ENCODE data around the gene ZNF213. TPM values are rescaled to one million over a fixed set of nuclear protein-coding genes. Genes with fewer than 3 reads are reported as not detected.
A peak's percentile ranks its signal among the peaks of the same experiment; 100 is the strongest.

ZNF213 gene
- total RNA-seq, 2 experiments from 2014 or later: 1.6 to 2.2 TPM

GRCh38 chr16:3155972-3156371 is 21.1 kb downstream of the ZNF213 start:
- peak overlapping the region; percentile 97 for H3K27ac Mint-ChIP-seq
- H3K36me3 Mint-ChIP-seq (ENCODE audit: low read depth): peaks cover 41% of the 10 kb centered on the region
- Histone ChIP-seq H3K36me3 (ENCODE audit: insufficient read depth, low read length) (no peaks in the 10 kb centered on the region), H3K9me3 (ENCODE audit: control insufficient read depth in 1 of 2, insufficient read depth in 1 of 2, low read length in 2 of 2) (peaks cover 19 to 40% of the 10 kb centered on the region in 2 experiments), H3K4me1 (ENCODE audit: insufficient read depth, low read length) (peaks cover 47% of the 10 kb centered on the region), H3K27ac (ENCODE audit: low read depth in 1 of 2, low read length in 2 of 2) (no peak overlapping the region), H3K27me3 (ENCODE audit: control insufficient read depth in 1 of 2, insufficient read depth in 2 of 2, low read length in 2 of 2) (no peaks in the 10 kb centered on the region), H3K4me3 (ENCODE audit: low read length) (no peak overlapping the region)
- peak overlapping the region; percentile 65 for H3K4me3 Mint-ChIP-seq
- peaks cover 33% of the 10 kb centered on the region for H3K4me1 Mint-ChIP-seq (ENCODE audit: low read depth)
- peaks cover 4% of the 10 kb centered on the region for H3K9me3 Mint-ChIP-seq
- intact Hi-C loops (cut with DNase I, micrococcal nuclease): loop anchor here in 1 of 2 experiments (5.0 to 10.0 kb wide), 2 partner anchors 106 to 289 kb away; partner anchors contain the start of genes NAA60 and ZNF597
- ChIA-PET CTCF (interaction anchor here (1.2 kb wide), 1 partner anchor 124 kb away, joined by 3 read pairs; no protein-coding TSS in a partner anchor), POLR2A (no interaction called here)
- no peak for TF ChIP-seq CTCF (IDR thresholded peaks at IDR 0.05)
- DNase-seq (no peak), ATAC-seq (ENCODE audit: poor library complexity) (no peak)
- peaks cover 19% of the 10 kb centered on the region for H3K27me3 Mint-ChIP-seq

- peaks cover 12% of the 10 kb centered on the region for H3K27me3 Mint-ChIP-seq
- ChIA-PET CTCF (interaction anchor here (0.7 to 2.5 kb wide), 4 partner anchors 9 to 343 kb away, joined by 3 to 15 read pairs (median 3); partner anchors contain the start of gene CLUAP1), POLR2A (interaction anchor here (0.6 to 4.8 kb wide), 14 partner anchors 8 to 243 kb away, joined by 3 to 57 read pairs (median 4); partner anchors contain the start of genes ZNF174, ZNF213 and ZSCAN32)
- DNase-seq (peak in 12 of 14 experiments; percentile 12 to 88 (median 52)), ATAC-seq (ENCODE audit: poor library complexity) (peak; percentile 3)
- H3K9me3 Mint-ChIP-seq: peaks cover 4% of the 10 kb centered on the region
- H3K27ac ChIP-seq (ENCODE audit: low read depth in 1 of 2, low read length in 2 of 2): peak overlapping the region; percentile 39 to 44
- no peaks in the 10 kb centered on the region for H3K27me3 ChIP-seq (ENCODE audit: control insufficient read depth in 1 of 2, insufficient read depth in 2 of 2, low read length in 2 of 2)
- H3K4me3 ChIP-seq (ENCODE audit: low read length): peak overlapping the region; percentile 85
- H3K36me3 ChIP-seq (ENCODE audit: insufficient read depth, low read length): no peaks in the 10 kb centered on the region
- H3K4me1 Mint-ChIP-seq (ENCODE audit: low read depth): peaks cover 24% of the 10 kb centered on the region
- peak overlapping the region; percentile 92 for H3K4me3 Mint-ChIP-seq
- H3K4me1 ChIP-seq (ENCODE audit: insufficient read depth, low read length): peaks cover 32% of the 10 kb centered on the region
- no peak for TF ChIP-seq CTCF (IDR thresholded peaks at IDR 0.05)
- H3K36me3 Mint-ChIP-seq (ENCODE audit: low read depth): peaks cover 32% of the 10 kb centered on the region
- intact Hi-C loops (cut with DNase I, micrococcal nuclease): loop anchor here (1.0 to 10.0 kb wide), 4 partner anchors 7 to 287 kb away; partner anchors contain the start of genes ZNF213 (in 2 of the 2), NAA60 (in 1 of the 2) and ZNF597 (in 1 of the 2)
- peaks cover 19 to 33% of the 10 kb centered on the region in 2 experiments for H3K9me3 ChIP-seq (ENCODE audit: control insufficient read depth in 1 of 2, insufficient read depth in 1 of 2, low read length in 2 of 2)
- H3K27ac Mint-ChIP-seq: peak overlapping the region; percentile 97
These were observed 22.6 kb downstream of the ZNF213 start for GRCh38 chr16:3157229-3158025.

- Mint-ChIP-seq H3K27ac (peak overlapping the region; percentile 97), H3K27me3 (peaks cover 7% of the 10 kb centered on the region), H3K36me3 (ENCODE audit: low read depth) (peaks cover 27% of the 10 kb centered on the region), H3K4me3 (peak overlapping the region; percentile 92), H3K9me3 (peaks cover 4% of the 10 kb centered on the region), H3K4me1 (ENCODE audit: low read depth) (peaks cover 18% of the 10 kb centered on the region)
- ATAC-seq (ENCODE audit: poor library complexity) (no peak), DNase-seq (peak in 3 of 14 experiments; percentile 10 to 43 (median 12))
- TF ChIP-seq CTCF (IDR thresholded peaks at IDR 0.05): no peak
- no peaks in the 10 kb centered on the region for H3K36me3 ChIP-seq (ENCODE audit: insufficient read depth, low read length)
- H3K4me1 ChIP-seq (ENCODE audit: insufficient read depth, low read length): peaks cover 28% of the 10 kb centered on the region
- H3K9me3 ChIP-seq (ENCODE audit: control insufficient read depth in 1 of 2, insufficient read depth in 1 of 2, low read length in 2 of 2): peaks cover 19 to 28% of the 10 kb centered on the region in 2 experiments
- ChIA-PET CTCF (interaction anchor here (0.7 to 2.5 kb wide), 7 partner anchors 8 to 342 kb away, joined by 3 to 15 read pairs (median 3); partner anchors contain the start of gene CLUAP1), POLR2A (interaction anchor here (0.6 to 4.8 kb wide), 28 partner anchors 9 to 1547 kb away, joined by 3 to 57 read pairs (median 4); partner anchors contain the start of genes HCFC1R1, NLRC3, TNFRSF12A and ZNF174)
- H3K4me3 ChIP-seq (ENCODE audit: low read length): peak overlapping the region; percentile 85
- peak overlapping the region; percentile 39 to 44 for H3K27ac ChIP-seq (ENCODE audit: low read depth in 1 of 2, low read length in 2 of 2)
- intact Hi-C loops (cut with DNase I, micrococcal nuclease): loop anchor here (1.0 to 10.0 kb wide), 4 partner anchors 8 to 287 kb away; partner anchors contain the start of genes ZNF213 (in 2 of the 2), NAA60 (in 1 of the 2) and ZNF597 (in 1 of the 2)
- no peaks in the 10 kb centered on the region for H3K27me3 ChIP-seq (ENCODE audit: control insufficient read depth in 1 of 2, insufficient read depth in 2 of 2, low read length in 2 of 2)
These were observed 23.2 kb downstream of the ZNF213 start for GRCh38 chr16:3158026-3158509.
